SK-N-SH (cell line): ENCODE measurements around the gene ZNF398. TPM values are rescaled to one million over a fixed set of nuclear protein-coding genes. Genes with fewer than 3 reads are reported as not detected.

Experiments
- CTCF ChIA-PET: fragments of 300-600, 350-600 bp; formaldehyde crosslinking; extraction: SDS; loops from one replicate; lab custom pipeline; 2021; lab: Yijun Ruan, JAX
- POLR2A ChIA-PET: fragments of 350-600 bp; sonication (Branson Sonifier 250); formaldehyde crosslinking; extraction: SDS; loops from one replicate; lab custom pipeline; 2020; ENCODE audit warnings: antibody characterized with exemption, inconsistent platforms; lab: Yijun Ruan, JAX
- DNase-seq: peaks from one replicate; pipeline ENCODE4 v3.0.0; 2012
- H2AFZ ChIP-seq: fragments of 200-600 bp; sonication (generic); 2 replicates; pipeline ENCODE4 v1.8.1; 2016; ENCODE audit warnings: antibody characterized with exemption, mild to moderate bottlenecking, low read depth
- H3F3A ChIP-seq: fragments of 200-600 bp; sonication (generic); replicated peaks from 2 replicates; pipeline ENCODE3; 2016; ENCODE audit warnings: antibody characterized with exemption, mild to moderate bottlenecking; ENCODE audit not compliant: insufficient read depth
- H3K27ac ChIP-seq, 2 experiments: fragments of 200-500 bp in 1 of 2; fragments of 200-600 bp in 1 of 2; sonication (Bioruptor generic) in 1 of 2; sonication (generic), shearing (Covaris generic) in 1 of 2; 2 replicates each; pipeline versions ENCODE4 v1.5.1 to v1.6.1; 2014 to 2016; ENCODE audit warnings: low read depth in 2 of 2, inconsistent platforms in 1 of 2, low read length in 1 of 2, mild to moderate bottlenecking in 1 of 2, mixed read lengths in 1 of 2
- H3K27me3 ChIP-seq: fragments of 200-600 bp; sonication (generic), shearing (Covaris generic); 2 replicates; pipeline ENCODE4 v1.6.1; 2016; ENCODE audit warnings: mixed run types; ENCODE audit not compliant: insufficient read depth
- H3K36me3 ChIP-seq, 2 experiments: fragments of 200-500 bp in 1 of 2; fragments of 200-600 bp in 1 of 2; sonication (Bioruptor generic) in 1 of 2; sonication (generic) in 1 of 2; replicated peaks in 1 of 2; 2 replicates each; pipeline versions ENCODE3 to v1.5.1; 2014 to 2016; ENCODE audit warnings: low read length in 1 of 2, mild to moderate bottlenecking in 1 of 2; ENCODE audit not compliant: insufficient read depth in 2 of 2, control insufficient read depth in 1 of 2
- H3K4me1 ChIP-seq, 2 experiments: fragments of 200-500 bp in 1 of 2; fragments of 200-600 bp in 1 of 2; sonication (Bioruptor generic) in 1 of 2; sonication (generic), shearing (Covaris generic) in 1 of 2; 2 replicates each; pipeline versions ENCODE4 v1.5.1 to v1.6.1; 2014 to 2016; ENCODE audit warnings: low read depth in 1 of 2, low read length in 1 of 2, mixed run types in 1 of 2; ENCODE audit not compliant: insufficient read depth in 2 of 2, control insufficient read depth in 1 of 2
- H3K4me2 ChIP-seq: fragments of 200-600 bp; sonication (generic), shearing (Covaris generic); 2 replicates; pipeline ENCODE4 v1.6.1; 2017; ENCODE audit warnings: mixed run types
- H3K4me3 ChIP-seq, 2 experiments: fragments of 200-500 bp in 1 of 2; fragments of 200-600 bp in 1 of 2; sonication (Bioruptor generic) in 1 of 2; sonication (generic), shearing (Covaris generic) in 1 of 2; 2 replicates each; pipeline versions ENCODE4 v1.5.1 to v1.8.1; 2014 to 2016; ENCODE audit warnings: low read depth in 2 of 2, inconsistent platforms in 1 of 2, low read length in 1 of 2, mild to moderate bottlenecking in 1 of 2, mixed read lengths in 1 of 2, moderate library complexity in 1 of 2
- H3K79me2 ChIP-seq: fragments of 200-600 bp; sonication (generic); 2 replicates; pipeline ENCODE4 v1.8.1; 2017; ENCODE audit warnings: mild to moderate bottlenecking; ENCODE audit not compliant: insufficient read depth
- H3K9ac ChIP-seq: fragments of 200-600 bp; sonication (generic); 2 replicates; pipeline ENCODE4 v1.6.1; 2017; ENCODE audit warnings: mixed run types
- H3K9me2 ChIP-seq: fragments of 200-600 bp; sonication (generic); 2 replicates; pipeline ENCODE4 v1.6.1; 2017; ENCODE audit warnings: mixed run types
- H3K9me3 ChIP-seq: fragments of 200-600 bp; sonication (generic); 2 replicates; pipeline ENCODE4 v1.6.1; 2017; ENCODE audit warnings: mixed run types, mild to moderate bottlenecking, moderate library complexity
- H4K20me1 ChIP-seq: fragments of 200-600 bp; sonication (generic); 2 replicates; pipeline ENCODE4 v1.6.1; 2017; ENCODE audit warnings: mild to moderate bottlenecking, mixed run types; ENCODE audit not compliant: insufficient read depth
- CHD2 ChIP-seq: fragments of 150-350 bp; IDR thresholded peaks from 2 replicates; pipeline ENCODE4 v1.6.1; 2018; ENCODE audit warnings: low read length; ENCODE audit not compliant: partially characterized antibody
- FOXJ3 ChIP-seq: sonication (generic); formaldehyde crosslinking; IDR thresholded peaks from 2 replicates; pipeline ENCODE4 v1.5.1; 2020; ENCODE audit warnings: mild to moderate bottlenecking, missing genetic modification reagents
- FOXM1 ChIP-seq: IDR thresholded peaks from 2 replicates; pipeline ENCODE4 v1.4.0; 2012; ENCODE audit warnings: low read depth, mild to moderate bottlenecking
- GABPA ChIP-seq: IDR thresholded peaks from 2 replicates; pipeline ENCODE4 v1.4.0; 2012; ENCODE audit warnings: low read depth, mild to moderate bottlenecking
- GATA2 ChIP-seq: sonication (generic); formaldehyde crosslinking; IDR thresholded peaks from 2 replicates; pipeline ENCODE4 v1.5.0; 2020; ENCODE audit warnings: mild to moderate bottlenecking, missing genetic modification reagents
- NRF1 ChIP-seq: IDR thresholded peaks from 2 replicates; pipeline ENCODE4 v1.6.1; 2012; ENCODE audit warnings: low read depth, mild to moderate bottlenecking, low read length
- RCOR1 ChIP-seq: fragments of 150-350 bp; IDR thresholded peaks from 2 replicates; pipeline ENCODE4 v1.6.1; 2017; ENCODE audit warnings: antibody characterized with exemption, low read length
- SMC3 ChIP-seq: IDR thresholded peaks from 2 replicates; pipeline ENCODE4 v1.6.1; 2012; ENCODE audit warnings: low read depth, low read length, improper control_type of control experiment
- YY1 ChIP-seq: IDR thresholded peaks from 2 replicates; pipeline ENCODE4 v1.4.0; 2012; ENCODE audit warnings: low read depth, mild to moderate bottlenecking
- WGBS: methylation state at CpG from one replicate; pipeline ENCODE4 v1.1.6; 2017; ENCODE audit warnings: low lambda C conversion rate; 5-methylcytosine and 5-hydroxymethylcytosine counted together
- polyA plus RNA-seq, 3 experiments: library from polyadenylated mRNA; depleted of rRNA; stranded (reverse); fragments of >200 nt; gene quantifications; 2 replicates each; pipeline ENCODE4 v1.2.3, GENCODE V29; 2012
- TF ChIP-seq, protein P1 (sequence below): IDR thresholded peaks from 2 replicates; pipeline ENCODE4 v1.6.1; 2012; ENCODE audit warnings: mild to moderate bottlenecking, low read depth, low read length, moderate library complexity
- TF ChIP-seq, protein P2 (sequence below): IDR thresholded peaks from 2 replicates; pipeline ENCODE4 v1.4.0; 2012; ENCODE audit warnings: low read depth
- TF ChIP-seq, protein P3 (sequence below): IDR thresholded peaks from 2 replicates; pipeline ENCODE4 v1.4.0; 2012; ENCODE audit warnings: low read depth, borderline replicate concordance
- TF ChIP-seq, protein P4 (sequence below): IDR thresholded peaks from 2 replicates; pipeline ENCODE4 v1.4.0; 2012; ENCODE audit warnings: low read depth, borderline replicate concordance

Gene ZNF398
- polyA plus RNA-seq, 1 of the 3 experiments (the other 2 are of a cell fraction): 4.5 TPM

DNA sequence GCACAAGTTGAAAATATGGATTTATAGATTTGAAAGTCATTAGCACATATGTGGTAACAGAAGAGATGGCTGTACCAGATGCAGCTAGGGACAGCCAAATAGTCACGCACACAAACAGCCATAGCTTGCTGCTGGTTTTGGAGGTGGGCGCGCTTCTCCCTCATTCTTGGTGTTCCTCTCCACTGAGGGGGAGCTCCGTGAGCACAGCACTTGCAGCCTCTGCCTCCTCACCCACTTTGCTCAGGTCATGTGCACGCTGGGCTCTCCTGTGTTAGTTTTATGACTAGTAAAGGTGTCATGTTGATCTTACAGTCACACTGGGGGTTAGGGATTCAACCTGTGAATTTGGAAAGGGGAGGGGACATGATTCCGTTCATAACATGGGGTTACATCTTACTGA lies 48.2 kb upstream of the ZNF398 start:
- no peaks in the 10 kb centered on the region for H3K9me2 ChIP-seq
- H3K4me2 ChIP-seq: no peak overlapping the region
- no peaks in the 10 kb centered on the region for H3K27me3 ChIP-seq
- H3K36me3 ChIP-seq: no peaks in the 10 kb centered on the region
- 82% methylated on average over 6 of the region's 6 CpGs for WGBS
- no peaks in the 10 kb centered on the region for H3K9me3 ChIP-seq
- H3K4me3 ChIP-seq: no peak overlapping the region
- CTCF ChIA-PET: interaction anchor here (2.8 kb wide), 1 partner anchor 26 kb away, joined by 10 read pairs; the partner anchor contains the start of gene ZNF425
- H3K27ac ChIP-seq: no peak overlapping the region
- H3K9ac ChIP-seq: no peak overlapping the region
- H3F3A ChIP-seq: no peaks in the 10 kb centered on the region
- TF ChIP-seq FOXJ3 (no peak), CHD2 (no peak)
- H2AFZ ChIP-seq: no peak overlapping the region
- H3K79me2 ChIP-seq: no peaks in the 10 kb centered on the region
- no peaks in the 10 kb centered on the region for H4K20me1 ChIP-seq
- H3K4me1 ChIP-seq: no peaks in the 10 kb centered on the region
- no peak for DNase-seq
- POLR2A ChIA-PET: no interaction called here

DNA sequence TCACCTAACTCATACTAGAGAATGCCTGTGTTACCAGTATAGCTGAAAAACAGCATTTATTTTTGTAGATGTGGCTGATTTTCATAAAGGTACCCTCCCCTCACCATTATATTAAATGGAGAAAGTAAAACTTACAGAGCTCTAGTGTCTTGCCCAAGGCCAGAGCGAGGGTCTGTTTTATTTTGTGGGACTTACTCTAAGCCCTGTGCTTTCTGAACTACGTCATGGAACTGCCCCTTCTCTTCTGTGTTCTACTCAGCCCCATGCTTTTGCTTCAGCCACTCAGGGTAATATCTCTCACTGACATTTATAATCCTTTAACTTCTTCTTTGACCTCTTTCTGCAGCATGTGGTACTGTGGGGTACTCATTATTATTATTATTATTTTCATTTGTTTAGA lies 46.4 kb upstream of the ZNF398 start:
- Histone ChIP-seq H4K20me1 (no peaks in the 10 kb centered on the region), H3K4me1 (no peaks in the 10 kb centered on the region), H3K9me3 (no peaks in the 10 kb centered on the region), H3K9me2 (no peaks in the 10 kb centered on the region), H3K79me2 (no peaks in the 10 kb centered on the region), H3K4me3 (no peak overlapping the region), H3K9ac (no peak overlapping the region), H3K4me2 (no peak overlapping the region), H2AFZ (no peak overlapping the region), H3F3A (no peaks in the 10 kb centered on the region), H3K27ac (no peak overlapping the region), H3K36me3 (no peaks in the 10 kb centered on the region), H3K27me3 (no peaks in the 10 kb centered on the region)
- DNase-seq: no peak
- POLR2A ChIA-PET: no interaction called here
- WGBS: 71% methylated on average over 2 of the region's 2 CpGs
- TF ChIP-seq GATA2 (CRISPR knock-in tag) (no peak), FOXM1 (no peak), CHD2 (no peak), RCOR1 (no peak), YY1 (no peak), GABPA (no peak), SMC3 (no peak), NRF1 (no peak)
- TF ChIP-seq, protein P1, sequence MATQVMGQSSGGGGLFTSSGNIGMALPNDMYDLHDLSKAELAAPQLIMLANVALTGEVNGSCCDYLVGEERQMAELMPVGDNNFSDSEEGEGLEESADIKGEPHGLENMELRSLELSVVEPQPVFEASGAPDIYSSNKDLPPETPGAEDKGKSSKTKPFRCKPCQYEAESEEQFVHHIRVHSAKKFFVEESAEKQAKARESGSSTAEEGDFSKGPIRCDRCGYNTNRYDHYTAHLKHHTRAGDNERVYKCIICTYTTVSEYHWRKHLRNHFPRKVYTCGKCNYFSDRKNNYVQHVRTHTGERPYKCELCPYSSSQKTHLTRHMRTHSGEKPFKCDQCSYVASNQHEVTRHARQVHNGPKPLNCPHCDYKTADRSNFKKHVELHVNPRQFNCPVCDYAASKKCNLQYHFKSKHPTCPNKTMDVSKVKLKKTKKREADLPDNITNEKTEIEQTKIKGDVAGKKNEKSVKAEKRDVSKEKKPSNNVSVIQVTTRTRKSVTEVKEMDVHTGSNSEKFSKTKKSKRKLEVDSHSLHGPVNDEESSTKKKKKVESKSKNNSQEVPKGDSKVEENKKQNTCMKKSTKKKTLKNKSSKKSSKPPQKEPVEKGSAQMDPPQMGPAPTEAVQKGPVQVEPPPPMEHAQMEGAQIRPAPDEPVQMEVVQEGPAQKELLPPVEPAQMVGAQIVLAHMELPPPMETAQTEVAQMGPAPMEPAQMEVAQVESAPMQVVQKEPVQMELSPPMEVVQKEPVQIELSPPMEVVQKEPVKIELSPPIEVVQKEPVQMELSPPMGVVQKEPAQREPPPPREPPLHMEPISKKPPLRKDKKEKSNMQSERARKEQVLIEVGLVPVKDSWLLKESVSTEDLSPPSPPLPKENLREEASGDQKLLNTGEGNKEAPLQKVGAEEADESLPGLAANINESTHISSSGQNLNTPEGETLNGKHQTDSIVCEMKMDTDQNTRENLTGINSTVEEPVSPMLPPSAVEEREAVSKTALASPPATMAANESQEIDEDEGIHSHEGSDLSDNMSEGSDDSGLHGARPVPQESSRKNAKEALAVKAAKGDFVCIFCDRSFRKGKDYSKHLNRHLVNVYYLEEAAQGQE: no peak
- TF ChIP-seq, protein P2, sequence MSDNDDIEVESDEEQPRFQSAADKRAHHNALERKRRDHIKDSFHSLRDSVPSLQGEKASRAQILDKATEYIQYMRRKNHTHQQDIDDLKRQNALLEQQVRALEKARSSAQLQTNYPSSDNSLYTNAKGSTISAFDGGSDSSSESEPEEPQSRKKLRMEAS: no peak
- TF ChIP-seq, protein P3, sequence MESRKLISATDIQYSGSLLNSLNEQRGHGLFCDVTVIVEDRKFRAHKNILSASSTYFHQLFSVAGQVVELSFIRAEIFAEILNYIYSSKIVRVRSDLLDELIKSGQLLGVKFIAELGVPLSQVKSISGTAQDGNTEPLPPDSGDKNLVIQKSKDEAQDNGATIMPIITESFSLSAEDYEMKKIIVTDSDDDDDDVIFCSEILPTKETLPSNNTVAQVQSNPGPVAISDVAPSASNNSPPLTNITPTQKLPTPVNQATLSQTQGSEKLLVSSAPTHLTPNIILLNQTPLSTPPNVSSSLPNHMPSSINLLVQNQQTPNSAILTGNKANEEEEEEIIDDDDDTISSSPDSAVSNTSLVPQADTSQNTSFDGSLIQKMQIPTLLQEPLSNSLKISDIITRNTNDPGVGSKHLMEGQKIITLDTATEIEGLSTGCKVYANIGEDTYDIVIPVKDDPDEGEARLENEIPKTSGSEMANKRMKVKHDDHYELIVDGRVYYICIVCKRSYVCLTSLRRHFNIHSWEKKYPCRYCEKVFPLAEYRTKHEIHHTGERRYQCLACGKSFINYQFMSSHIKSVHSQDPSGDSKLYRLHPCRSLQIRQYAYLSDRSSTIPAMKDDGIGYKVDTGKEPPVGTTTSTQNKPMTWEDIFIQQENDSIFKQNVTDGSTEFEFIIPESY: no peak
- TF ChIP-seq, protein P4, sequence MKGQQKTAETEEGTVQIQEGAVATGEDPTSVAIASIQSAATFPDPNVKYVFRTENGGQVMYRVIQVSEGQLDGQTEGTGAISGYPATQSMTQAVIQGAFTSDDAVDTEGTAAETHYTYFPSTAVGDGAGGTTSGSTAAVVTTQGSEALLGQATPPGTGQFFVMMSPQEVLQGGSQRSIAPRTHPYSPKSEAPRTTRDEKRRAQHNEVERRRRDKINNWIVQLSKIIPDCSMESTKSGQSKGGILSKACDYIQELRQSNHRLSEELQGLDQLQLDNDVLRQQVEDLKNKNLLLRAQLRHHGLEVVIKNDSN: no peak
- CTCF ChIA-PET: interaction anchor here (1.2 to 2.8 kb wide), 2 partner anchors 10 to 25 kb away, joined by 3 to 10 read pairs; partner anchors contain the start of gene ZNF425
